T follicular helper cell (primary cell): Measurements from ENCODE around the gene COIL.

Source experiments
- DNase-seq: peaks from one replicate; pipeline ENCODE4 v3.0.0-alpha.2; 2020; ENCODE audit warnings: low read depth

COIL gene

GRCh38 chr17:56935461-56935860, 25.4 kb downstream of the COIL start:
- no peak for DNase-seq

GRCh38 chr17:56934280-56934679, 26.6 kb downstream of the COIL start:
- DNase-seq: no peak

GRCh38 chr17:56933868-56934267, 27.0 kb downstream of the COIL start:
- no peak for DNase-seq

GRCh38 chr17:56933151-56933745, 27.6 kb downstream of the COIL start:
- no peak for DNase-seq

- DNase-seq: no peak
Observed at GRCh38 chr17:56930739-56931337, 30.0 kb downstream of the COIL start.

GRCh38 chr17:56929362-56929969, 31.4 kb downstream of the COIL start:
- no peak for DNase-seq

GRCh38 chr17:56928586-56928985, 32.3 kb downstream of the COIL start:
- no peak for DNase-seq

GRCh38 chr17:56926704-56927103, 34.1 kb downstream of the COIL start:
- DNase-seq: no peak

- DNase-seq: no peak
Observed at GRCh38 chr17:56926270-56926669, 34.6 kb downstream of the COIL start.

GRCh38 chr17:56925088-56925487, 35.8 kb downstream of the COIL start:
- DNase-seq: no peak

GRCh38 chr17:56919717-56920116, 41.1 kb downstream of the COIL start:
- DNase-seq: no peak

GRCh38 chr17:56918916-56919315, 41.9 kb downstream of the COIL start:
- DNase-seq: no peak

- no peak for DNase-seq
Observed at GRCh38 chr17:56917559-56918296, 43.1 kb downstream of the COIL start.

- DNase-seq: no peak
Observed at GRCh38 chr17:56914581-56915273, 46.1 kb downstream of the COIL start.

GRCh38 chr17:56913867-56914580, 46.8 kb downstream of the COIL start, which contains the start of gene TRIM25:
Gene TRIM25 (minus strand): TSS chr17:56914049. CDS start chr17:56913988, 61 bp downstream.
- DNase-seq: peak; percentile 87

GRCh38 chr17:56913353-56913866, 47.4 kb downstream of the COIL start:
- peak; percentile 3 for DNase-seq

- DNase-seq: no peak
Observed at GRCh38 chr17:56913000-56913311, 47.9 kb downstream of the COIL start.

GRCh38 chr17:56912105-56912999, 48.5 kb downstream of the COIL start:
- no peak for DNase-seq

GRCh38 chr17:56910509-56911235, 50.2 kb downstream of the COIL start:
- no peak for DNase-seq
